Nephron (organoid): ENCODE data around the gene TIAL1.

Experiments
- H3K27ac Mint-ChIP-seq, 3 experiments: 2 replicates each; pipeline ENCODE4 v1.8.0; 2020; ENCODE audit warnings: mixed read lengths in 3 of 3, mild to moderate bottlenecking in 2 of 3, moderate library complexity in 1 of 3
- H3K27me3 Mint-ChIP-seq: 2 replicates; pipeline ENCODE4 v1.8.0; 2021; ENCODE audit warnings: low read depth, mild to moderate bottlenecking, moderate library complexity, mixed read lengths
- H3K36me3 Mint-ChIP-seq: 2 replicates; pipeline ENCODE4 v1.8.0; 2020; ENCODE audit warnings: low read depth, mixed read lengths
- H3K4me1 Mint-ChIP-seq: 2 replicates; pipeline ENCODE4 v1.8.0; 2020; ENCODE audit warnings: mixed read lengths
- H3K4me3 Mint-ChIP-seq, 3 experiments: 2 replicates each; pipeline ENCODE4 v1.8.0; 2020; ENCODE audit warnings: mild to moderate bottlenecking in 3 of 3, mixed read lengths in 3 of 3, moderate library complexity in 2 of 3
- H3K9me3 Mint-ChIP-seq: 2 replicates; pipeline ENCODE4 v1.8.0; 2020; ENCODE audit warnings: mixed read lengths
- TF ChIP-seq, protein P1 (sequence below), 3 experiments: fragments of 200-600 bp; sonication (generic); IDR thresholded peaks; one replicate each; pipeline ENCODE4 v1.5.0; 2021; ENCODE audit warnings: antibody characterized with exemption in 3 of 3; ENCODE audit not compliant: unreplicated experiment in 3 of 3

Gene TIAL1

DNA sequence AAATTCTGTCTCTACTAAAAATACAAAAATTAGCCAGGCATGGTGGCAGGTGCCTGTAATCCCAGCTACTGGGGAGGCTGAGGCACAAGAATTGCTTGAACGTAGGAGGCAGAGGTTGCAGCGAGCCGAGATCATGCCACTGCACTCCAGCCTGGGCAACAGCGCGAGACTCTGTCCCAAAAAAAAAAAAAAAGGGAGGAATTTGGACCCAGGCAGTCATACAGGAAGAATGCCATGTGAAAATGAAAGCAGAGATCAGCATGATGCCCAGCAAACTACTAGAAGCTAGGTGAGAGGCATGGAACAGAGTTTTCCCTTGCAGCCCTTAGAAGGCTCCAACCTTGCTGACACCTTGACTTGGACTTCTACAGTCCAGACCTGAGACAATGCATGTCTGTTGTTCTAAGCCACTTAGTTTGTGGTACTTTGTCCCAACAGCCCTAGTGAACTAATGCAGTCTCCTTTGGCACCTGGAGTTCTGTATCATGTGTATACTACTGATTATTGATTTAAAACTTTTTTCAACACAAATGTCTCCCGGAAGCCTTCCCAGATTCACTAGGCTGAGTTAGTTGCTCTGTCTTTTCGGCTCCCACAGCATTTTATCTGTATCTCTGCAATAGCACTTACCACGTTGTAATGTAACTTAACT, 44.2 kb upstream of the TIAL1 start:
- Mint-ChIP-seq H3K9me3 (no peaks in the 10 kb centered on the region), H3K27me3 (no peaks in the 10 kb centered on the region), H3K4me3 (no peak overlapping the region), H3K27ac (no peak overlapping the region), H3K36me3 (no peaks in the 10 kb centered on the region), H3K4me1 (peaks cover 6% of the 10 kb centered on the region)
- TF ChIP-seq, protein P1, sequence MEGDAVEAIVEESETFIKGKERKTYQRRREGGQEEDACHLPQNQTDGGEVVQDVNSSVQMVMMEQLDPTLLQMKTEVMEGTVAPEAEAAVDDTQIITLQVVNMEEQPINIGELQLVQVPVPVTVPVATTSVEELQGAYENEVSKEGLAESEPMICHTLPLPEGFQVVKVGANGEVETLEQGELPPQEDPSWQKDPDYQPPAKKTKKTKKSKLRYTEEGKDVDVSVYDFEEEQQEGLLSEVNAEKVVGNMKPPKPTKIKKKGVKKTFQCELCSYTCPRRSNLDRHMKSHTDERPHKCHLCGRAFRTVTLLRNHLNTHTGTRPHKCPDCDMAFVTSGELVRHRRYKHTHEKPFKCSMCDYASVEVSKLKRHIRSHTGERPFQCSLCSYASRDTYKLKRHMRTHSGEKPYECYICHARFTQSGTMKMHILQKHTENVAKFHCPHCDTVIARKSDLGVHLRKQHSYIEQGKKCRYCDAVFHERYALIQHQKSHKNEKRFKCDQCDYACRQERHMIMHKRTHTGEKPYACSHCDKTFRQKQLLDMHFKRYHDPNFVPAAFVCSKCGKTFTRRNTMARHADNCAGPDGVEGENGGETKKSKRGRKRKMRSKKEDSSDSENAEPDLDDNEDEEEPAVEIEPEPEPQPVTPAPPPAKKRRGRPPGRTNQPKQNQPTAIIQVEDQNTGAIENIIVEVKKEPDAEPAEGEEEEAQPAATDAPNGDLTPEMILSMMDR (IDR thresholded peaks at IDR 0.05; ENCODE audit: unreplicated experiment in 3 of 3): no peak

DNA sequence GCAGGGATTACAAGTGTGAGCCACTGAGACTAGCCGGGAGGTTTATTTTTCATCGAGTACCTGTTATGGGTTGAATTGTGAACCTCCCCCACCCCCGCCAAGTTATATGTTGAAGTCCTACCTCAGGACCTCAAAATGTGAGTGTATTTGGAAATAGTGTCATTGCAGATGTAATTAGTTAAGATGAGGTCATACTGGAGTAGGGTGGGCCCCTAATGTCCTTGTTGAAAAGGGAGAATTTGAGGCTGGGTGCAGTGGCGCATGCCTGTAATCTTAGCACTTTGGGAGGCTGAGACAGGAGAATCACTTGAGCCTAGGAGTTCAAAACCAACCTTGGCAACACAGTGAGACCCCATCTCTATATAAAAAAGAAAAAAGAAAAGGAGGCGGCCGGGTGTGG, 43.6 kb upstream of the TIAL1 start:
- peaks cover 6% of the 10 kb centered on the region for H3K4me1 Mint-ChIP-seq
- H3K36me3 Mint-ChIP-seq: no peaks in the 10 kb centered on the region
- H3K4me3 Mint-ChIP-seq: no peak overlapping the region
- H3K27me3 Mint-ChIP-seq: no peaks in the 10 kb centered on the region
- no peaks in the 10 kb centered on the region for H3K9me3 Mint-ChIP-seq
- no peak overlapping the region for H3K27ac Mint-ChIP-seq
- TF ChIP-seq, protein P1 (IDR thresholded peaks at IDR 0.05; ENCODE audit: unreplicated experiment in 3 of 3): no peak

DNA sequence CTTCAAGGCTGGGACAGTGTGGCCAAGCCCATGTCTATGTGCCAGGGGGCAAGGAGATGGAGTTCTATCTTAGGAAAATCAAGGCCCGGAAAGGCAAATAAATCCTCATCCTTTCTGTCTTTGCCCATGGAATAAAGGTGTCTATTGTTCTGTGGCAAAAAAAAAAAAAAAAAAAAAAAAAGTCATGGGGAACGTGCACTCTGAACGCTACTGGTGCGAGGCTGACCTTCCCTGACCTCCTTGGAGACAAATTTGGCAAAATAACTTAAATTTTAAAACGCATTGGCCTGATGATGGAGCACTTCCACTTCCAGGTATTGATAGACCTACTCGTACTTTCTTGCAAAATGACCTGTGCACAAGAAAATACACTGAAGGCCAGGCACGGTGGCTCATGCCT, 42.2 kb upstream of the TIAL1 start:
- TF ChIP-seq, protein P1 (IDR thresholded peaks at IDR 0.05; ENCODE audit: unreplicated experiment in 3 of 3): no peak
- H3K27me3 Mint-ChIP-seq: no peaks in the 10 kb centered on the region

DNA sequence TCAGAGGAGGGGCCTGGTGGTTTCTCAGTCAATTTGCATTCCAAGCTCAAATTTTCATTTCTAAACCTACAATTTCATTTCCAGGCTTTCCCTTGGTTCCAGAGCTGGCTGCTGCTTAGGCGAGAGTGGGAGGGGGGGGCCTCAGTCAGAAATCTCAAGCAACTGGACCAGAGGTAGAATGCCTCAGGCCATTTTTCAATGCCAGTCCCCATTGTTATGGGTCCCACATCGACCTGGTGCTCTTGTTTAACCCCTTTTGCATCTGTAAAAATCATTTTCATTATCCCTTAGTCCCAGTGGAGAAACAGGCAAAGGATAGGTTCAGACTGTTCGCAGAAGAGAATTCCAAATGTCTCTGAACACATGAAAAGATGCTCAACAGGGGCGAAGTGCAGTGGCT, 40.9 kb upstream of the TIAL1 start:
- no peaks in the 10 kb centered on the region for H3K36me3 Mint-ChIP-seq
- TF ChIP-seq, protein P1 (IDR thresholded peaks at IDR 0.05; ENCODE audit: unreplicated experiment in 3 of 3): no peak
- no peaks in the 10 kb centered on the region for H3K27me3 Mint-ChIP-seq
- H3K4me1 Mint-ChIP-seq: no peaks in the 10 kb centered on the region
- H3K4me3 Mint-ChIP-seq: no peak overlapping the region
- no peaks in the 10 kb centered on the region for H3K9me3 Mint-ChIP-seq
- H3K27ac Mint-ChIP-seq: no peak overlapping the region

More for the DNA sequence above, 42.2 kb upstream of the TIAL1 start:
- H3K4me1 Mint-ChIP-seq: peaks cover 6% of the 10 kb centered on the region
- H3K4me3 Mint-ChIP-seq: no peak overlapping the region
- no peaks in the 10 kb centered on the region for H3K9me3 Mint-ChIP-seq
- no peak overlapping the region for H3K27ac Mint-ChIP-seq
- no peaks in the 10 kb centered on the region for H3K36me3 Mint-ChIP-seq

DNA sequence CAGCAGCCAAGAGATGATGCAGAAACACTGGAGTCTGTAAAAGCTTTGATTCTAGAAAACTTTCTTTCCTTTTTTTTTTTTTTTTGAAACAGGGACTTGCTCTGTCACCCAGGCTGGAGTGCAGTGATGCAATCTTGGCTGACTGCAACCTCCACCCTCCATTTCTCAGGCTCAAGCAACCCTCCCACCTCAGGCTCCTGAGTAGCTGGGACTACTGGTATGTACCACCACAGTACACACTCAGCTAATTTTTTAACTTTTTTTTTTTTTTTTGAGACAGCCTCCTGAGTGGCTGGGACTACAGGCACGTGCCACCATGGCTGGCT, 37.4 kb upstream of the TIAL1 start:
- no peaks in the 10 kb centered on the region for H3K9me3 Mint-ChIP-seq
- no peaks in the 10 kb centered on the region for H3K36me3 Mint-ChIP-seq
- H3K27ac Mint-ChIP-seq: peak overlapping the region in 2 of 3 experiments; percentile 39 to 54
- no peak overlapping the region for H3K4me3 Mint-ChIP-seq
- no peaks in the 10 kb centered on the region for H3K27me3 Mint-ChIP-seq
- TF ChIP-seq, protein P1 (IDR thresholded peaks at IDR 0.05; ENCODE audit: unreplicated experiment in 3 of 3): no peak
- H3K4me1 Mint-ChIP-seq: no peaks in the 10 kb centered on the region

DNA sequence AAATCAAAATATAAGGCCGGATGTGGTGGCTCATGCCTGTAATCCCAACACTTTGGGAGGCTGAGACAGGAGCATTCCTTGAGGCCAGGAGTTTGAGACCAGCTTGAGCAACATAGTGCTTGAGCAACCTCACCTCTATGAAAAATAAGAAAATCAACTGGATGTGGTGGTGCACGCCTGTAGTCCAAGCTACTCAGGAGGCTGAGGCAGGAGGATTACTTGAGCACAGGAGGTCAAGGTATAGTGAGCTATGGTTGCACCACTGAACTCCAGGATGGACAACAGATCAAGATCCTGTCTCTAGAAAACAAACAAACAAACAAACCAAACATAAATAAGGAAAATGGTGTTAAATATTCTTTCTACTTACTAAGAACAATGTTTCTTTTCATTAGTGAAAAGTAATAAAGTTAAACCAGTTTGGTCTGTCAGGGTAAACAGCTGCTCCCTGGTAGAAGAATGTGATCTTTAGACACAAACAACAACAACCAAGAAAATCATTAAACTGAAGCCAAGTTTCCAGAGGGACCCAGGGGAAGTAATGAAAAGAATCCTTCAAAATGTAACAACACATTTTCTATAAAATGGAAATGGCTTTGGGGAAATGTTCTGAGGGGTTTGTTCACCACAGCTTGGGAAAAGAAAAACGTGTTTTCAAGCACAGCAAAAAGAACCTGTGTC, 36.9 kb upstream of the TIAL1 start:
- H3K9me3 Mint-ChIP-seq: no peaks in the 10 kb centered on the region
- H3K4me1 Mint-ChIP-seq: no peaks in the 10 kb centered on the region
- no peaks in the 10 kb centered on the region for H3K36me3 Mint-ChIP-seq
- no peaks in the 10 kb centered on the region for H3K27me3 Mint-ChIP-seq
- peak overlapping the region in 2 of 3 experiments; percentile 39 to 54 for H3K27ac Mint-ChIP-seq
- TF ChIP-seq, protein P1 (IDR thresholded peaks at IDR 0.05; ENCODE audit: unreplicated experiment in 3 of 3): no peak
- no peak overlapping the region for H3K4me3 Mint-ChIP-seq
